Panc1 (cell line): ENCODE measurements around the gene ISLR. TPM values are rescaled to one million over a fixed set of nuclear protein-coding genes. Genes with fewer than 3 reads are reported as not detected.

Source experiments
- total RNA-seq: library from RNA; stranded (reverse); gene quantifications from one replicate; pipeline ENCODE4 v1.2.1, GENCODE V29; 2021; ENCODE audit not compliant: unreplicated experiment

The ISLR gene
- total RNA-seq, 1 experiment from 2014 or later, result 0.28 TPM

Other genes starting within 250 kb of the ISLR start
- 18.6 TPM for gene LOXL1, start 247.2 kb upstream of the ISLR start, total RNA-seq
- 6.9 TPM for gene STOML1, start 181.4 kb upstream of the ISLR start, total RNA-seq
- 52.2 TPM for gene PML, start 179.0 kb upstream of the ISLR start, total RNA-seq
- gene GOLGA6A, start 91.2 kb upstream of the ISLR start, total RNA-seq, result 0.05 TPM
- gene ISLR2, start 43.1 kb upstream of the ISLR start, total RNA-seq, result 0.36 TPM
- gene STRA6, start 29.1 kb downstream of the ISLR start, total RNA-seq, result 1.1 TPM
- gene CCDC33, start 62.6 kb downstream of the ISLR start, total RNA-seq, result not detected
- 0.57 TPM for gene CYP11A1, start 193.9 kb downstream of the ISLR start, total RNA-seq